ENCODE results near the gene TMEM11. TPM values are rescaled to one million over a fixed set of nuclear protein-coding genes. Genes with fewer than 3 reads are reported as not detected.

TMEM11 gene
- polyA plus RNA-seq, 1 donor (not counting 4 experiments of a cell fraction or from before 2014, with no cell fraction given): 40.1 TPM

DNA sequence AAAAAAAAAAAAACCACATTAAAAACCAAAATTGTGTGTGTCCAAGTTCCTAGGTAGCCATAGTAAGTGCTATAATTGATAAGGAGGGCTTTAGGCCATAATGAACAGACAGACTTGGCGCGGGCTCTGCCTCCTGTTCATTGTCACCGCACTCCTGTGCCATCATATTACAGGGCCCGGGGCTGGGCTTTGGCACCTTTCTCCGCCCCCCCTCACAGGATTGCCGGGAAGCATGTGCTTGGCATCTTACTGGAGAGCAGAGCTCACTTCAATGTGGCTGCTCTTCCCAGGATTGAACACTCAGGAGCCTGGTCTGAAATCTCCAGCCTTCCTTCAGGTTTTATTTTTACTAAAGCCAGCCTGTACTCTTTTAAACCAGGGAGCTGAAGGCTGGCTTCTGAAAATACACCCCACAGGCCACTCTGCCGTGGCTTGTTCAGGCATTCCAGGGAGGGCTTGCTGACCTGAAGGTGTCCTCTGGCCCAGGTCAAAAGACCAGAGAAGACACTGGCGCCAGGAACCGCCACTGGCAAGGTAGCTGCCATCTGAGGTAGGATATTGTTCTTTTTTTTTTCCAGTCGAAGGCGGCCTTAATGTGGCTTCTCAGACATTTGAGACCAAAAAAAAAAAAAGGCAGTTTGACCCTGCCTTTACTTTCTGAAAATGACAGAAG is 47.9 kb downstream of the TMEM11 start:
- dilution Hi-C loops (cut with MboI; ENCODE audit: extremely low pct_ligation_motif_present, low sequenced_read_pairs): no loop called here

GRCh38 chr17:21164620-21165019 is 49.3 kb downstream of the TMEM11 start:
- Histone ChIP-seq H3K79me2 (ENCODE audit: control insufficient read depth, insufficient read depth, low read length) (no peaks in the 10 kb centered on the region), H3K4me1 (ENCODE audit: control insufficient read depth, extremely low read depth, insufficient read depth, low read length) (no peaks in the 10 kb centered on the region), H3K4me3 (ENCODE audit: control insufficient read depth in 2 of 3, extremely low read depth in 1 of 3, insufficient read depth in 2 of 3, low read depth in 1 of 3, low read length in 3 of 3) (no peak overlapping the region), H3K9me3 (ENCODE audit: control insufficient read depth, low read depth, low read length) (no peaks in the 10 kb centered on the region), H3K36me3 (ENCODE audit: control insufficient read depth in 2 of 2, extremely low read depth in 1 of 2, insufficient read depth in 2 of 2, low read length in 2 of 2) (no peaks in the 10 kb centered on the region), H3K4me2 (ENCODE audit: control insufficient read depth, extremely low read depth, insufficient read depth, low read depth, low read length) (no peak overlapping the region), H3K9ac (ENCODE audit: control insufficient read depth, extremely low read depth, insufficient read depth, low read length) (no peak overlapping the region), H3K27me3 (ENCODE audit: control insufficient read depth, extremely low read depth, insufficient read depth, low read length) (no peaks in the 10 kb centered on the region), H3K27ac (ENCODE audit: control insufficient read depth, insufficient read depth, low read length) (no peak overlapping the region), H3K9me1 (ENCODE audit: control insufficient read depth, extremely low read depth, insufficient read depth, low read length) (no peaks in the 10 kb centered on the region), H4K20me1 (ENCODE audit: control insufficient read depth, extremely low read depth, insufficient read depth, low read length) (no peaks in the 10 kb centered on the region), H2AFZ (ENCODE audit: control insufficient read depth, low read length) (no peak overlapping the region)
- no peak for DNase-seq (ENCODE audit: low read depth, low spot score)
- TF ChIP-seq CTCF (optimal IDR thresholded peaks at IDR 0.05 in 1 of 3, IDR thresholded peaks at IDR 0.05 in 1 of 3, conservative IDR thresholded peaks at IDR 0.05 in 1 of 3; ENCODE audit: extremely low read depth in 1 of 3, insufficient read depth in 2 of 3, low read length in 3 of 3) (no peak), EZH2 (IDR thresholded peaks at IDR 0.05; ENCODE audit: low read length) (no peak)
- no peak for FAIRE-seq
- dilution Hi-C loops (cut with MboI; ENCODE audit: extremely low pct_ligation_motif_present, low sequenced_read_pairs): no loop called here

More for the DNA sequence above, 47.9 kb downstream of the TMEM11 start:
- Histone ChIP-seq H3K4me1 (ENCODE audit: control insufficient read depth, extremely low read depth, insufficient read depth, low read length) (no peaks in the 10 kb centered on the region), H3K27me3 (ENCODE audit: control insufficient read depth, extremely low read depth, insufficient read depth, low read length) (no peaks in the 10 kb centered on the region), H3K27ac (ENCODE audit: control insufficient read depth, insufficient read depth, low read length) (no peak overlapping the region), H3K36me3 (ENCODE audit: control insufficient read depth in 2 of 2, extremely low read depth in 1 of 2, insufficient read depth in 2 of 2, low read length in 2 of 2) (no peaks in the 10 kb centered on the region), H3K9me3 (ENCODE audit: control insufficient read depth, low read depth, low read length) (no peaks in the 10 kb centered on the region), H3K4me3 (ENCODE audit: control insufficient read depth in 2 of 3, extremely low read depth in 1 of 3, insufficient read depth in 2 of 3, low read depth in 1 of 3, low read length in 3 of 3) (no peak overlapping the region), H3K4me2 (ENCODE audit: control insufficient read depth, extremely low read depth, insufficient read depth, low read depth, low read length) (no peak overlapping the region), H3K9me1 (ENCODE audit: control insufficient read depth, extremely low read depth, insufficient read depth, low read length) (no peaks in the 10 kb centered on the region), H3K79me2 (ENCODE audit: control insufficient read depth, insufficient read depth, low read length) (no peaks in the 10 kb centered on the region), H3K9ac (ENCODE audit: control insufficient read depth, extremely low read depth, insufficient read depth, low read length) (no peak overlapping the region), H2AFZ (ENCODE audit: control insufficient read depth, low read length) (no peak overlapping the region), H4K20me1 (ENCODE audit: control insufficient read depth, extremely low read depth, insufficient read depth, low read length) (no peaks in the 10 kb centered on the region)
- DNase-seq (ENCODE audit: low read depth, low spot score): no peak
- no peak for FAIRE-seq
- TF ChIP-seq EZH2 (IDR thresholded peaks at IDR 0.05; ENCODE audit: low read length) (no peak), CTCF (optimal IDR thresholded peaks at IDR 0.05 in 1 of 3, IDR thresholded peaks at IDR 0.05 in 1 of 3, conservative IDR thresholded peaks at IDR 0.05 in 1 of 3; ENCODE audit: extremely low read depth in 1 of 3, insufficient read depth in 2 of 3, low read length in 3 of 3) (no peak)

Measured in keratinocyte (primary cell).